ENCODE measurements around the gene CWH43. TPM values are rescaled to one million over a fixed set of nuclear protein-coding genes. Genes with fewer than 3 reads are reported as not detected.
"Not testable (repeated sequence)": the region's sequence is repeated elsewhere in the genome, so short reads cannot be mapped to it uniquely, and the experiment has no call there.

CWH43 gene
- total RNA-seq, 1 experiment from 2014 or later: not detected

GRCh38 chr4:49108183-49108978, 122.3 kb downstream of the CWH43 start:
- in situ Hi-C loops (cut with HindIII; ENCODE audit: low pct_unique_long_range_greater_than_20kb, low sequenced_read_pairs); DNase-seq (ENCODE audit: low read depth): not testable (repeated sequence)

- in situ Hi-C loops (cut with HindIII; ENCODE audit: low pct_unique_long_range_greater_than_20kb, low sequenced_read_pairs); DNase-seq (ENCODE audit: low read depth): not testable (repeated sequence)
These were observed 123.6 kb downstream of the CWH43 start for GRCh38 chr4:49109567-49110166.

- in situ Hi-C loops (cut with HindIII; ENCODE audit: low pct_unique_long_range_greater_than_20kb, low sequenced_read_pairs); DNase-seq (ENCODE audit: low read depth): not testable (repeated sequence)
These were observed 124.5 kb downstream of the CWH43 start for GRCh38 chr4:49110579-49110978.

Other genes with a start within 250 kb of the CWH43 start
- 6.6 and 10.6 TPM in 2 replicates for gene FRYL, start 206.0 kb upstream of the CWH43 start, total RNA-seq (2014; rRNA removed; shearing (Covaris generic); ENCODE audit: low replicate concordance)
- 135 and 144 TPM in 2 replicates for gene OCIAD1, start 155.2 kb upstream of the CWH43 start, total RNA-seq (2014; rRNA removed; shearing (Covaris generic); ENCODE audit: low replicate concordance)
- gene OCIAD2, start 79.5 kb upstream of the CWH43 start, total RNA-seq (2014; rRNA removed; shearing (Covaris generic); ENCODE audit: low replicate concordance): 244 and 266 TPM in 2 replicates

All from Caki2 (cell line).